GM18909 (cell line): ENCODE measurements around the gene CTNND2.

Experiments used
- ATAC-seq: cut with Tn5 transposase; IDR thresholded peaks from one replicate; pipeline ENCODE4 v1.9.1; 2021; ENCODE audit warnings: mild to moderate bottlenecking; ENCODE audit not compliant: unreplicated experiment, poor library complexity

The CTNND2 gene

DNA sequence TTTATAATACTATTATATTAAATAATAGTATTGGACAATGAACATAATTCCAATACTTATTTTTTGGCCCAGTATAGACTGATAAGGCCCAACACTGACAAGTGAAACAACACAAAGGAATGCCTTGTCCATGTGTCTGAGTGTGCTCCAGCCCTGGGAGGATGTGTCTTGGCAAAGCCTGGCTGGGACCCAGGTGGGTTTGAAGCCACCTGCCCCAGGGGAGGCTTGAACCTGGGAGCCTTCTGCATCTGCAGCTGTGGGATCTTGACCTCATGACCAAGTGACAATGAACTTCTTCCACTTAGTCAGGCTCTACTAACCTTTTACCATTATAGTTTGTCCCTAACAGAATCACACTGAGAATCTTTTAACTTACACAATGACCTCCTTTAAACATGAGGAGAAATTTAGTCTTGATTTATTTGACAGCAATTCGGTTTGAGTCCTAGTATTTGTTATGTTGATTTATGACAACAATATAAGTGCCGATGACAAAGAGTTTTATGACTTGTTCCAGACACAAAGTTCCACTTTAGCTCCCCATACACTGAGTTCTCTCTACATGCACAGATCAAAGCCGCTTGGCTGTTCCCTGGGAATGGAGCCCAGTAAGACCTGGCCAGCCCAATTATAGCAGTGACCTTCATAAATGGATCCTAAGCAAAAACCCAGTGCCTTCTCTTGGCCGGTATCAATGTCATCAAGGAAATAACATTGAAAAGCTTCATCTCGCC, 294.5 kb downstream of the CTNND2 start:
- ATAC-seq: no peak

GRCh38 chr5:11608530-11608929, 295.7 kb downstream of the CTNND2 start:
- no peak for ATAC-seq

GRCh38 chr5:11607944-11608483, 296.2 kb downstream of the CTNND2 start:
- ATAC-seq: no peak

GRCh38 chr5:11602298-11602697, 301.9 kb downstream of the CTNND2 start:
- ATAC-seq: no peak

DNA sequence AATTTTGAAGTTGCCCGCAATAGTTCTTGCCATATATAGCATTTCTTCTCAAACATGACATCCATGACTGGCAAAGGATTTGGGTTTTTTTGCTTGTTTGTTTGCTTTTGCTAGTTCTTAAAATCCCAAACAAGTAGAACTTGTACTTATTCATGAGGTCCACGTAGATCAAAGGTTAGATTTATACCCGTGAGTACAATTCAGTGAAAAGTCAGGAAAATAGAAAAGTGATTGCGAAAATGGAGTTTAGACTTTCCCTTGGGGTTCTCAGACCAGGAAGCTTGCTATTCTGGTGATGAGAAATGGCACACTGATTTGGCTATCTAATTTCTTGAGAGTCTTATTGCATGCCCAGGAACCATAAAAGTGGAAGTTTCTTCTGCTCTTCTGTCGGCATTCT, 304.7 kb downstream of the CTNND2 start:
- no peak for ATAC-seq

DNA sequence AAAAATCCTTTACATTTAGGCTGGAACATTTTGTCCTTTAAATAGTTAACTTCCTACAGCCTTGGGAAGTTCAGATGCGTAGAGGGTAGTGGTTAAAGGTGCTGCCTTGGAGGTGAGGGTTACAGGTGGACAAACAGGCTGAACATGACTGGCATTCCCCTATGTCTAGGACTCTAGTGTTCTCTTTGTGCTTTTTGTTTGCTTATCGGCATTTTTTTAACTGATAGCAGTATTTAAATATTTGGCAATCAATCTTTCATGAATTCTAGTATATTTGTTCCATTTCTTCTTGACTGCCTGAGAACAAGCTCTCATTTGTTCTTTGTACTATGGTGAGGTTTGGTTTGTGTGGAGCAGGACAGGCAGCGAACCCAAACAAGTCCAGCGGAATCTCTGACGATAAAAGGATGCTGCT, 307.6 kb downstream of the CTNND2 start:
- ATAC-seq: no peak

DNA sequence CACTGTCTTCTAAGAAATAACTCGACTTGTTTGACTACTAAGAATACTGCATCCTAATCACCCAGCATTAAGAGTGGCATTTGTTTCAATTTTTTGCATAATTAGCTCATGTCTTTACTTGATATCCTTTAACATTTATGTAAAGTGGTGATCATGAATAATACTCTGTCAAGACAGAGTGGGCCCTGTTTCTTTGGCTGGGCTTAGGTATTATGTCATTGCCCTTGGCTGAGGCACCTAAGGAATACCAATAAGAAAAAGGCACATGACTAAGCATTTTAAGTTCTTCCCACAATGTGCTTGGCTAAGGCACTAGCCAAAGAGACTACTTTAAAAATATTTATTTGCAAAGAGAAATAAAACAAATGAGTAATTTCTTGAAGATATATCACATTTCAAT, 308.1 kb downstream of the CTNND2 start:
- ATAC-seq: no peak

DNA sequence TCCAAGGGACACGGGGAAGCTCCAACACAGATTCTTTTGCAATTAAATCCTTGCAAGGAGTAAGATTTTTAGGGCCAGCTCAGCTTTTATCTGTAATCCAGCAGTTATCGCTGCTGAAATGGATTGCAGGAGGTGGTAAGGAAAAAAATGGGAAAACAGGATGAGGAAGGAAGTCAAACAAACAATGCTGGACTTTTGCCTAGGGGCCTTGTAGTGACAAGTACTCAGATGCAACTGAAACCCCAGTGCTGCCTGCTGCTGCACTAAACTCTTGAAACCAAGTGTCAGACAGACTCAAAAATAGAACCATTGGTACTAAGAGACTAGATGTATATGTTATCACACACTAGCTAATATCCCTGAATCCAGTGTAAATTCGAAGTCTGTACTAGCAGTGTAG, 309.2 kb downstream of the CTNND2 start:
- no peak for ATAC-seq

- ATAC-seq: no peak
These were observed 310.2 kb downstream of the CTNND2 start for GRCh38 chr5:11594021-11594420.

DNA sequence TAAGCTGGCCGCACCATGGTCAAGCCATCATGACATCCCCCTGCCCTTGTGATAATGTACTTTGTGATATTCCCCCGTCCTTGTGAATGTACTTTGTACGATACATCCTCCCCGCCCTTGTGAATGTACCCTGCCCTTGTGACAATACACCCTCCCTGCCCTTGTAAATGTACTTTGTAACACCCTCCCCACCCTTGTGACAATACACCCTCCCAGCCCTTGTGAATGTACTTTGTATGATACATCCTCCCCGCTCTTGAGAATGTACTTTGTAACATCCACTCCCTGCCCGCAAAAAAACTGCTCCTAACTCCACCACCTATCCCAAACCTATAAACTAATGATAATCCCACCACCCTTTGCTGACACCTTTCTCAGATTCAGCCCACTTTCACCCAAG, 313.8 kb downstream of the CTNND2 start:
- no peak for ATAC-seq

GRCh38 chr5:11588803-11589202, 315.4 kb downstream of the CTNND2 start:
- ATAC-seq: no peak

DNA sequence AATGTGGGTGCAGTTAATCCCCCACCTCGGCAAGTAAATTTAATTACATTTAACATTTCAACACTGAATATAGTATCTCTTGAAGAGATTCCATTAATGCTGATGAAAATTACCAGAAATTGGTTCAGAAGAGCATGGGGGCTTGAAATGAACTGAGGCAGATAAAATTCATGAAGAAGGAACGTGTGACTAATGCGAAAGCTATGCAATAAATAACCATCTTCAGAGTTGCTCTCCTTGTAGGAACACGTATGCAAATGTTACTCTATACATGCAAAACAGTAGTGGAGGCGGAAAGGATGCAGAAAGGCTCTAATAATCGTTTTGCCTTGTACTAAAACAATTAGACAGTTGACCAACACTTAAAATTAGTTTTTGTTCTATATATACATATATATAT, 320.2 kb downstream of the CTNND2 start:
- no peak for ATAC-seq

GRCh38 chr5:11579351-11579750, 324.9 kb downstream of the CTNND2 start:
- no peak for ATAC-seq

- no peak for ATAC-seq
These were observed 329.5 kb downstream of the CTNND2 start for GRCh38 chr5:11574787-11575186.

GRCh38 chr5:11573140-11573992, 330.9 kb downstream of the CTNND2 start:
- ATAC-seq: no peak

GRCh38 chr5:11564706-11565105, 339.5 kb downstream of the CTNND2 start:
- no peak for ATAC-seq

- no peak for ATAC-seq
These were observed 340.4 kb downstream of the CTNND2 start for GRCh38 chr5:11563822-11564221.

DNA sequence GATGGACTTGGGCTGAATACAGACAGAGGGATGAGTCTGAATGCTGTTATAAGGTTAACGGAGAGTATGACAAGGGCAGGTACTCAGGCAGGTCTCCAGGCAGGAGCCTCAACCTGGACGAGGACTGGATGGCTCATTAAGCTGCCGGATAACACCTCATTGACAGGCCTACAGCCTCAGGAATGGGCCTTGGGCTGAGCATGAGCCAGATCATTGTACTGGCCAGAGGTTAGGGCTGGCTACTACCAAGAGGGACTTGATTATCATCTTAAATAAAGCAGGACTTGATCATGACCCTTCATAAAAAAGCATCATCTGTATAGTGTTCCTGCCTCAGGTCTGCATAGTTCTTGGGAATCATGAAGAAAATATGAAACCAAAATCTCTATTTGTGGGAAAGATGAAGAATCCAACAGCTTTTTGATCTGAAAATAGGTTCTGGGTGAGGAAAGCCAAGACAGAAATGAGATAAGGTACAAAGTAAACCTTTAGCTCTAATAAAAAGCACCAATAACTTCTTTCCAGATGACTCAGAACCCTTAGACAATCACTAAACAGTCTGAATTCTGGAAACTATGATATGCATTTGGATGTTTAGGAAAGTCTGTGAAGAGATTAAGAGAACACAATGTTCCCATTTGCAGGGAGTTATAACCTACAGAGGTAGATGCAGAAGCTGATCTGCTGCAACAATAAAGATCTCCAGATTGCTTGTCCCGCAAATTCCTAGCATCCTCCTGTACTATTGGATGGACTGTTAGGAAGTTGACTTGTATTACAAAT, 343.1 kb downstream of the CTNND2 start:
- no peak for ATAC-seq

- ATAC-seq: no peak
These were observed 347.2 kb downstream of the CTNND2 start for GRCh38 chr5:11557063-11557462.

- ATAC-seq: no peak
These were observed 349.1 kb downstream of the CTNND2 start for GRCh38 chr5:11555171-11555570.

GRCh38 chr5:11547730-11548129, 356.5 kb downstream of the CTNND2 start:
- ATAC-seq: no peak
